ENCODE data around the gene TGM6.

Gene TGM6

DNA sequence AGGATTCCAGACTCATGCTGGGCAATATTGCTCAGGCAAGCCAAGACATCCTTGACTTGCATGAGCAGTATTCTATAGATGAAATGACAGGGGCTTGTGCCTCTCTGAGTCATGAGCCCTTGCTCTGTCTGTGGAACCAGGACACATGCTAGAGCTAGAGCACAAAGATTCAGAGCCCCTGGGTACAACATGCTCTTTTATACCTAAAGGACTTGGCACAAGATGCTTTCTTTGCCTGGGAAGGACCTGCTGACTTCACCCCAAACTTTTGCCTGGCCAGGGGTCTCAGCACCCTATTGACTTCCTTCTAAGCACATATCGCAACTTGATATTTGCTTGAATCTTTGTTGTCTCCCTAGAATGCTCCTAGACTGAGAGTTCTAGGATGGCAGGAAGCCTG lies 27.4 kb downstream of the TGM6 start:
- Histone ChIP-seq H3K4me1 (ENCODE audit: control insufficient read depth, insufficient read depth, low read depth, low read length) (no peaks in the 10 kb centered on the region), H2BK15ac (ENCODE audit: low read depth, poor library complexity, severe bottlenecking) (no peak overlapping the region), H4K8ac (ENCODE audit: low read length) (no peak overlapping the region), H2AFZ (ENCODE audit: low read depth, low read length) (no peak overlapping the region), H3K79me1 (replicated peaks; ENCODE audit: low read length, poor library complexity, severe bottlenecking) (no peaks in the 10 kb centered on the region), H2BK120ac (ENCODE audit: low read depth, low read length) (no peak overlapping the region), H4K91ac (ENCODE audit: low read length) (no peak overlapping the region), H3K18ac (ENCODE audit: low read depth in 1 of 2, low read length in 2 of 2) (no peak overlapping the region), H3K4me2 (ENCODE audit: low read length, poor library complexity, severe bottlenecking) (no peak overlapping the region), H2AK5ac (ENCODE audit: low read length, severe bottlenecking) (no peak overlapping the region), H2BK5ac (ENCODE audit: low read depth, low read length, poor library complexity, severe bottlenecking) (no peak overlapping the region), H3K4ac (ENCODE audit: low read depth in 1 of 2, low read length in 2 of 2) (no peak overlapping the region), H3K9me3 (ENCODE audit: control insufficient read depth, low read length) (peaks cover 32% of the 10 kb centered on the region), H3K14ac (ENCODE audit: low read length in 2 of 2) (no peak overlapping the region), H3K23ac (ENCODE audit: low read length in 2 of 2) (no peak overlapping the region), H3K27ac (ENCODE audit: low read length, poor library complexity, severe bottlenecking) (no peak overlapping the region), H3K9ac (ENCODE audit: low read length) (no peak overlapping the region), H3K4me3 (ENCODE audit: insufficient read depth in 1 of 2, low read depth in 1 of 2, low read length in 2 of 2) (no peak overlapping the region), H3K27me3 (ENCODE audit: control insufficient read depth in 1 of 2, insufficient read depth in 1 of 2, low read length in 2 of 2) (peaks cover 5 to 13% of the 10 kb centered on the region in 2 experiments), H3K36me3 (ENCODE audit: control insufficient read depth in 1 of 2, insufficient read depth in 2 of 2, low read depth in 1 of 2, low read length in 2 of 2) (no peaks in the 10 kb centered on the region), H2BK12ac (ENCODE audit: low read length in 2 of 2) (no peak overlapping the region)
- WGBS, result 100% methylated on average over 1 of the region's 1 CpG
- no peak for DNase-seq

DNA sequence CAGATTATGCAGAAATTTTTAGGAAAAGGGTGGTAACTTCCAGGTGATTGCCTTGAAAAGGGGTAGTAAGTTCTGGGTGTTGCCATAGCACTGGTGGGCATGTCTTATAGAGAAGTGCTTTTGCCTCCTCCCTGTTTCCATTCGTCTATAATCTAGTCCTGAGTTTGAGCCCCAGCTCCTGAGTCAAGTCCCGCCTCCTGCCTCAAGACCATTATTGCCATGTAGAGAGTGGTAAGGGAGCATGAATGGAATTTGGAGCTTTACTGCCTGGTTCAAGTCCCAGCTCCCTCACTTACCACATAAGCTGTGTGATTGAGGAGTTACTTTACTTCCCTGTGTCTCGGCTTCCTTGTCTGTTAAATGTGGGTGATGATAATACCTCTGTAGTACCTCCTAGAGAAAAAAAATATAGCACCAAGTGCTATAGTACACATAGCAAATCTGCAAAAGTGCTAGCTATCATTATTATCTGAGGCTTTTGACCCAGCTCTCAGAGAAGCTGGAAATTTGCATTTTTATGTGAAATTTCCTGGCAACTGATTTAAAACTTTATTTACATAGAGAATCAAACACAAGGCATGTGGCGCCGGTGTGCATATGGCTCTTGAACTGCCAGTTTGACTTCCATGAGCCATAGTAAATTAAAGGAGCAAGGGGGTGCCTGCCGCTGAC lies 36.0 kb downstream of the TGM6 start:
- no peak overlapping the region for H2BK5ac ChIP-seq (ENCODE audit: low read depth, low read length, poor library complexity, severe bottlenecking)
- 89% methylated on average over 3 of the region's 6 CpGs for WGBS
- H4K91ac ChIP-seq (ENCODE audit: low read length), result no peak overlapping the region
- no peaks in the 10 kb centered on the region for H3K36me3 ChIP-seq (ENCODE audit: control insufficient read depth in 1 of 2, insufficient read depth in 2 of 2, low read depth in 1 of 2, low read length in 2 of 2)
- no peak overlapping the region for H2AK5ac ChIP-seq (ENCODE audit: low read length, severe bottlenecking)
- peaks cover 10 to 37% of the 10 kb centered on the region in 2 experiments for H3K27me3 ChIP-seq (ENCODE audit: control insufficient read depth in 1 of 2, insufficient read depth in 1 of 2, low read length in 2 of 2)
- H2BK15ac ChIP-seq (ENCODE audit: low read depth, poor library complexity, severe bottlenecking), result no peak overlapping the region
- no peak overlapping the region for H4K8ac ChIP-seq (ENCODE audit: low read length)
- no peaks in the 10 kb centered on the region for H3K9me3 ChIP-seq (ENCODE audit: control insufficient read depth, low read length)
- H3K4me2 ChIP-seq (ENCODE audit: low read length, poor library complexity, severe bottlenecking), result no peak overlapping the region
- no peak for DNase-seq
- H3K79me1 ChIP-seq (replicated peaks; ENCODE audit: low read length, poor library complexity, severe bottlenecking), result no peaks in the 10 kb centered on the region
- no peak overlapping the region for H3K4ac ChIP-seq (ENCODE audit: low read depth in 1 of 2, low read length in 2 of 2)
- no peak overlapping the region for H3K23ac ChIP-seq (ENCODE audit: low read length in 2 of 2)
- no peaks in the 10 kb centered on the region for H3K4me1 ChIP-seq (ENCODE audit: control insufficient read depth, insufficient read depth, low read depth, low read length)
- H3K27ac ChIP-seq (ENCODE audit: low read length, poor library complexity, severe bottlenecking), result no peak overlapping the region
- no peak overlapping the region for H3K4me3 ChIP-seq (ENCODE audit: insufficient read depth in 1 of 2, low read depth in 1 of 2, low read length in 2 of 2)
- H3K9ac ChIP-seq (ENCODE audit: low read length), result no peak overlapping the region
- H3K14ac ChIP-seq (ENCODE audit: low read length in 2 of 2), result no peak overlapping the region
- no peak overlapping the region for H2BK12ac ChIP-seq (ENCODE audit: low read length in 2 of 2)
- H3K18ac ChIP-seq (ENCODE audit: low read depth in 1 of 2, low read length in 2 of 2), result no peak overlapping the region
- no peak overlapping the region for H2AFZ ChIP-seq (ENCODE audit: low read depth, low read length)
- H2BK120ac ChIP-seq (ENCODE audit: low read depth, low read length), result no peak overlapping the region

DNA sequence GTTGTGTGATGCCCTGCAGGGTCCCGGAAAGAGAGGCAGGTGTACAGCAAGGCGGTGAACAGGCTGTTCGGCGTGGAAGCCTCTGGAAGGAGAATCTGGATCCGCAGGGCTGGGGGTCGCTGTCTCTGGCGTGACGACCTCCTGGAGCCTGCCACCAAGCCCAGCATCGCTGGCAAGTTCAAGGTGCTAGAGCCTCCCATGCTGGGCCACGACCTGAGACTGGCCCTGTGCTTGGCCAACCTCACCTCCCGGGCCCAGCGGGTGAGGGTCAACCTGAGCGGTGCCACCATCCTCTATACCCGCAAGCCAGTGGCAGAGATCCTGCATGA lies 36.5 kb downstream of the TGM6 start:
- Histone ChIP-seq H3K9ac (ENCODE audit: low read length) (no peak overlapping the region), H2AK5ac (ENCODE audit: low read length, severe bottlenecking) (no peak overlapping the region), H3K4me2 (ENCODE audit: low read length, poor library complexity, severe bottlenecking) (no peak overlapping the region), H3K27ac (ENCODE audit: low read length, poor library complexity, severe bottlenecking) (no peak overlapping the region), H3K18ac (ENCODE audit: low read depth in 1 of 2, low read length in 2 of 2) (no peak overlapping the region), H3K4me3 (ENCODE audit: insufficient read depth in 1 of 2, low read depth in 1 of 2, low read length in 2 of 2) (no peak overlapping the region), H3K14ac (ENCODE audit: low read length in 2 of 2) (no peak overlapping the region), H3K36me3 (ENCODE audit: control insufficient read depth in 1 of 2, insufficient read depth in 2 of 2, low read depth in 1 of 2, low read length in 2 of 2) (no peaks in the 10 kb centered on the region), H2AFZ (ENCODE audit: low read depth, low read length) (no peak overlapping the region), H2BK5ac (ENCODE audit: low read depth, low read length, poor library complexity, severe bottlenecking) (no peak overlapping the region), H3K4me1 (ENCODE audit: control insufficient read depth, insufficient read depth, low read depth, low read length) (no peaks in the 10 kb centered on the region), H3K27me3 (ENCODE audit: control insufficient read depth in 1 of 2, insufficient read depth in 1 of 2, low read length in 2 of 2) (peaks cover 10 to 37% of the 10 kb centered on the region in 2 experiments), H3K9me3 (ENCODE audit: control insufficient read depth, low read length) (no peaks in the 10 kb centered on the region), H3K23ac (ENCODE audit: low read length in 2 of 2) (no peak overlapping the region), H3K79me1 (replicated peaks; ENCODE audit: low read length, poor library complexity, severe bottlenecking) (no peaks in the 10 kb centered on the region), H3K4ac (ENCODE audit: low read depth in 1 of 2, low read length in 2 of 2) (no peak overlapping the region), H2BK15ac (ENCODE audit: low read depth, poor library complexity, severe bottlenecking) (no peak overlapping the region), H4K91ac (ENCODE audit: low read length) (no peak overlapping the region), H2BK12ac (ENCODE audit: low read length in 2 of 2) (no peak overlapping the region), H2BK120ac (ENCODE audit: low read depth, low read length) (no peak overlapping the region), H4K8ac (ENCODE audit: low read length) (no peak overlapping the region)
- no peak for DNase-seq
- 80% methylated on average over 14 of the region's 14 CpGs for WGBS

DNA sequence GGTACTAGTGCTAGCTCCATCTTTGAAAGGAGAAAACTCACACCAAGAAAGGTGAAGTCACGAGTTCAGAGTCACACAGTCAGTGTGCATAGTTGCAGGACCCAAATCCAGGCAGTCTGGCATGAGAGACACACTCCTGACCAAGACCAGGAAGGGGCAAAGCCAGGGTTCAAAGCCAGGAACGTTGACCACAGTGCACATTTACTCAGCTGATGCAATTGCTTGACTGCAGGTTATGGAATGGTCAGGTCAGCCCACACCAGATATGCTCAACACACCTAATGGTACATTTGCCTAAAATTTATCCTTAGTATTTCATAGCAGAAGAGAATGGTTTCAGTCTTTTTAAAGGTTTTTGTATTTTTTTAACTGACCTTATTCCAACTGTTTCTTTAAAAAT lies 37.7 kb downstream of the TGM6 start:
- Histone ChIP-seq H3K23ac (ENCODE audit: low read length in 2 of 2) (peak overlapping the region in 1 of 2 experiments; percentile 9), H3K27ac (ENCODE audit: low read length, poor library complexity, severe bottlenecking) (no peak overlapping the region), H3K9me3 (ENCODE audit: control insufficient read depth, low read length) (no peaks in the 10 kb centered on the region), H2AK5ac (ENCODE audit: low read length, severe bottlenecking) (no peak overlapping the region), H2AFZ (ENCODE audit: low read depth, low read length) (no peak overlapping the region), H2BK120ac (ENCODE audit: low read depth, low read length) (no peak overlapping the region), H3K4me3 (ENCODE audit: insufficient read depth in 1 of 2, low read depth in 1 of 2, low read length in 2 of 2) (no peak overlapping the region), H4K91ac (ENCODE audit: low read length) (no peak overlapping the region), H3K4me1 (ENCODE audit: control insufficient read depth, insufficient read depth, low read depth, low read length) (no peaks in the 10 kb centered on the region), H3K79me1 (replicated peaks; ENCODE audit: low read length, poor library complexity, severe bottlenecking) (no peaks in the 10 kb centered on the region), H3K9ac (ENCODE audit: low read length) (no peak overlapping the region), H3K36me3 (ENCODE audit: control insufficient read depth in 1 of 2, insufficient read depth in 2 of 2, low read depth in 1 of 2, low read length in 2 of 2) (no peaks in the 10 kb centered on the region), H2BK15ac (ENCODE audit: low read depth, poor library complexity, severe bottlenecking) (no peak overlapping the region), H3K4me2 (ENCODE audit: low read length, poor library complexity, severe bottlenecking) (no peak overlapping the region), H3K4ac (ENCODE audit: low read depth in 1 of 2, low read length in 2 of 2) (no peak overlapping the region), H3K18ac (ENCODE audit: low read depth in 1 of 2, low read length in 2 of 2) (no peak overlapping the region), H3K14ac (ENCODE audit: low read length in 2 of 2) (no peak overlapping the region), H4K8ac (ENCODE audit: low read length) (no peak overlapping the region), H3K27me3 (ENCODE audit: control insufficient read depth in 1 of 2, insufficient read depth in 1 of 2, low read length in 2 of 2) (peaks cover 10 to 32% of the 10 kb centered on the region in 2 experiments), H2BK5ac (ENCODE audit: low read depth, low read length, poor library complexity, severe bottlenecking) (no peak overlapping the region), H2BK12ac (ENCODE audit: low read length in 2 of 2) (no peak overlapping the region)
- DNase-seq, result no peak
- WGBS, result 45% methylated on average over 2 of the region's 2 CpGs
